DND-41 (cell line): ENCODE data around the gene JCHAIN.

Experiments used
- EZH2 ChIP-seq: IDR thresholded peaks from 3 replicates; pipeline ENCODE4 v1.6.1; 2012; ENCODE audit warnings: borderline replicate concordance, low read depth, mild to moderate bottlenecking, moderate library complexity, low read length, inconsistent platforms; ENCODE audit not compliant: severe bottlenecking
- TF ChIP-seq, protein P1 (sequence below): IDR thresholded peaks from 2 replicates; pipeline ENCODE4 v1.5.1; 2012; ENCODE audit warnings: borderline replicate concordance, low read length, moderate library complexity, mild to moderate bottlenecking; ENCODE audit not compliant: poor library complexity, severe bottlenecking; ENCODE audit errors: extremely low read depth

GRCh38 chr4:70680934-70681333 lies 14.6 kb upstream of the JCHAIN start:
- TF ChIP-seq, protein P1, sequence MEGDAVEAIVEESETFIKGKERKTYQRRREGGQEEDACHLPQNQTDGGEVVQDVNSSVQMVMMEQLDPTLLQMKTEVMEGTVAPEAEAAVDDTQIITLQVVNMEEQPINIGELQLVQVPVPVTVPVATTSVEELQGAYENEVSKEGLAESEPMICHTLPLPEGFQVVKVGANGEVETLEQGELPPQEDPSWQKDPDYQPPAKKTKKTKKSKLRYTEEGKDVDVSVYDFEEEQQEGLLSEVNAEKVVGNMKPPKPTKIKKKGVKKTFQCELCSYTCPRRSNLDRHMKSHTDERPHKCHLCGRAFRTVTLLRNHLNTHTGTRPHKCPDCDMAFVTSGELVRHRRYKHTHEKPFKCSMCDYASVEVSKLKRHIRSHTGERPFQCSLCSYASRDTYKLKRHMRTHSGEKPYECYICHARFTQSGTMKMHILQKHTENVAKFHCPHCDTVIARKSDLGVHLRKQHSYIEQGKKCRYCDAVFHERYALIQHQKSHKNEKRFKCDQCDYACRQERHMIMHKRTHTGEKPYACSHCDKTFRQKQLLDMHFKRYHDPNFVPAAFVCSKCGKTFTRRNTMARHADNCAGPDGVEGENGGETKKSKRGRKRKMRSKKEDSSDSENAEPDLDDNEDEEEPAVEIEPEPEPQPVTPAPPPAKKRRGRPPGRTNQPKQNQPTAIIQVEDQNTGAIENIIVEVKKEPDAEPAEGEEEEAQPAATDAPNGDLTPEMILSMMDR: no peak
- TF ChIP-seq EZH2: no peak
